Stimulated activated CD8-positive, alpha-beta memory T cell treated with anti-CD3 and anti-CD28 coated beads, Interleukin-12 subunit alpha, Interleukin-12 subunit beta, amount 100 ng/mL, for 4 hours (primary cell): Measurements from ENCODE around the gene MYB.

ENCODE experiments used
- DNase-seq: peaks from one replicate; pipeline ENCODE4 v3.0.0-alpha.2; 2020; ENCODE audit warnings: low read depth

Gene MYB

GRCh38 chr6:135189344-135189743 lies 8.2 kb downstream of the MYB start:
- DNase-seq: no peak

GRCh38 chr6:135191508-135192255 lies 10.6 kb downstream of the MYB start:
- no peak for DNase-seq

- no peak for DNase-seq
Measured at GRCh38 chr6:135192256-135193174, 11.4 kb downstream of the MYB start.

GRCh38 chr6:135193221-135193620 lies 12.1 kb downstream of the MYB start:
- no peak for DNase-seq

- no peak for DNase-seq
Measured at GRCh38 chr6:135195041-135195440, 13.9 kb downstream of the MYB start.

GRCh38 chr6:135195522-135195921 lies 14.4 kb downstream of the MYB start:
- no peak for DNase-seq

GRCh38 chr6:135196739-135197510 lies 15.8 kb downstream of the MYB start:
- DNase-seq: no peak

GRCh38 chr6:135202836-135203235 lies 21.7 kb downstream of the MYB start:
- no peak for DNase-seq

- no peak for DNase-seq
Measured at GRCh38 chr6:135204951-135205350, 23.8 kb downstream of the MYB start.

- no peak for DNase-seq
Measured at GRCh38 chr6:135209803-135210202, 28.7 kb downstream of the MYB start.

- DNase-seq: no peak
Measured at GRCh38 chr6:135210632-135211305, 29.7 kb downstream of the MYB start.

- DNase-seq: no peak
Measured at GRCh38 chr6:135211306-135211702, 30.2 kb downstream of the MYB start.

GRCh38 chr6:135212020-135212806 lies 31.1 kb downstream of the MYB start:
- DNase-seq: no peak

- no peak for DNase-seq
Measured at GRCh38 chr6:135212935-135213334, 31.8 kb downstream of the MYB start.

GRCh38 chr6:135213616-135214015 lies 32.5 kb downstream of the MYB start:
- no peak for DNase-seq

- no peak for DNase-seq
Measured at GRCh38 chr6:135215160-135215559, 34.1 kb downstream of the MYB start.

GRCh38 chr6:135215563-135215962 lies 34.5 kb downstream of the MYB start:
- no peak for DNase-seq

- DNase-seq: no peak
Measured at GRCh38 chr6:135217663-135218062, 36.6 kb downstream of the MYB start.

GRCh38 chr6:135219346-135219745 lies 38.2 kb downstream of the MYB start:
- no peak for DNase-seq

- no peak for DNase-seq
Measured at GRCh38 chr6:135221042-135221441, 39.9 kb downstream of the MYB start.

GRCh38 chr6:135221505-135221904 lies 40.4 kb downstream of the MYB start:
- no peak for DNase-seq
